ENCODE data around the gene XPNPEP1. TPM values are rescaled to one million over a fixed set of nuclear protein-coding genes. Genes with fewer than 3 reads are reported as not detected.
"Not testable (repeated sequence)": the region's sequence is repeated elsewhere in the genome, so short reads cannot be mapped to it uniquely, and the experiment has no call there.

The XPNPEP1 gene
- total RNA-seq, 2 donors from 2014 or later = 77.5 to 115 TPM

GRCh38 chr10:109929501-109930219, 6.3 kb upstream of the XPNPEP1 start:
- ATAC-seq (no peak), DNase-seq (no peak)
- intact Hi-C loops (cut with DNase I, micrococcal nuclease) = no loop called here

- ATAC-seq = no peak
- no peak for DNase-seq
- intact Hi-C loops (cut with DNase I, micrococcal nuclease) = no loop called here
These were observed 5.2 kb upstream of the XPNPEP1 start for GRCh38 chr10:109928475-109928891.

GRCh38 chr10:109926825-109927224, 3.5 kb upstream of the XPNPEP1 start:
- no peak for ATAC-seq
- intact Hi-C loops (cut with DNase I, micrococcal nuclease) = no loop called here
- DNase-seq = no peak

- intact Hi-C loops (cut with DNase I, micrococcal nuclease) = no loop called here
- ATAC-seq (no peak), DNase-seq (no peak)
These were observed 2.9 kb upstream of the XPNPEP1 start for GRCh38 chr10:109926061-109926745.

- ATAC-seq (no peak), DNase-seq (no peak)
- intact Hi-C loops (cut with DNase I, micrococcal nuclease) = no loop called here
These were observed 1.8 kb upstream of the XPNPEP1 start for GRCh38 chr10:109924967-109925620.

- intact Hi-C loops (cut with DNase I, micrococcal nuclease) = no loop called here
- DNase-seq = no peak
These were observed 776 bp upstream of the XPNPEP1 start for GRCh38 chr10:109924087-109924486.

GRCh38 chr10:109922358-109922975, 844 bp downstream of the XPNPEP1 start:
- ATAC-seq (peak; percentile 36), DNase-seq (no peak)
- intact Hi-C loops (cut with DNase I, micrococcal nuclease) = no loop called here

More at GRCh38 chr10:109924087-109924486, 776 bp upstream of the XPNPEP1 start:
- ATAC-seq = no peak

GRCh38 chr10:109920016-109920415, 3.3 kb downstream of the XPNPEP1 start:
- intact Hi-C loops (cut with DNase I, micrococcal nuclease) = no loop called here
- no peak for DNase-seq
- no peak for ATAC-seq

- DNase-seq = no peak
- intact Hi-C loops (cut with DNase I, micrococcal nuclease) = no loop called here
- ATAC-seq = no peak
These were observed 4.1 kb downstream of the XPNPEP1 start for GRCh38 chr10:109919220-109919619.

GRCh38 chr10:109918707-109919106, 4.6 kb downstream of the XPNPEP1 start:
- intact Hi-C loops (cut with DNase I, micrococcal nuclease); DNase-seq; ATAC-seq: not testable (repeated sequence)

- intact Hi-C loops (cut with DNase I, micrococcal nuclease) = no loop called here
- ATAC-seq (no peak), DNase-seq (no peak)
These were observed 7.7 kb downstream of the XPNPEP1 start for GRCh38 chr10:109915566-109915965.

GRCh38 chr10:109914966-109915365, 8.3 kb downstream of the XPNPEP1 start:
- peak; percentile 81 for ATAC-seq

GRCh38 chr10:109913306-109913892, 9.9 kb downstream of the XPNPEP1 start:
- ATAC-seq (no peak), DNase-seq (no peak)
- intact Hi-C loops (cut with DNase I, micrococcal nuclease) = no loop called here

More at GRCh38 chr10:109914966-109915365, 8.3 kb downstream of the XPNPEP1 start:
- peak in 1 of 2 donors; percentile 67 for DNase-seq
- intact Hi-C loops (cut with DNase I, micrococcal nuclease) = no loop called here

GRCh38 chr10:109912335-109913281, 10.7 kb downstream of the XPNPEP1 start:
- DNase-seq = no peak
- ATAC-seq = peak; percentile 82
- intact Hi-C loops (cut with DNase I, micrococcal nuclease) = no loop called here

GRCh38 chr10:109911903-109912302, 11.4 kb downstream of the XPNPEP1 start:
- intact Hi-C loops (cut with DNase I, micrococcal nuclease) = no loop called here
- DNase-seq (no peak), ATAC-seq (no peak)

- peak; percentile 81 for ATAC-seq
- intact Hi-C loops (cut with DNase I, micrococcal nuclease) = no loop called here
- DNase-seq = peak in 1 of 2 donors; percentile 54
These were observed 17.0 kb downstream of the XPNPEP1 start for GRCh38 chr10:109906316-109906715.

- intact Hi-C loops (cut with DNase I, micrococcal nuclease) = no loop called here
- ATAC-seq (no peak), DNase-seq (no peak)
These were observed 18.9 kb downstream of the XPNPEP1 start for GRCh38 chr10:109904397-109904796.
